GM13976 (cell line): ENCODE measurements around the gene RPL19.

Experiments used
- DNase-seq: peaks from one replicate; pipeline ENCODE4 v3.0.0; 2012; ENCODE audit warnings: low spot score
- in situ Hi-C: fragments of 300-500 bp; cut with MboI; formaldehyde crosslinking; loops from one replicate; pipeline ENCODE4 v1.12.0; 2022; ENCODE audit warnings: low sequenced_read_pairs, mixed read lengths, inconsistent platforms; ENCODE audit not compliant: unreplicated experiment
- TF ChIP-seq, protein P1 (sequence below): IDR thresholded peaks from 2 replicates; pipeline ENCODE4 v1.5.1; 2012; ENCODE audit warnings: borderline replicate concordance, mild to moderate bottlenecking; ENCODE audit not compliant: insufficient read depth; ENCODE audit errors: extremely low read depth, missing control alignments, control extremely low read depth

Gene RPL19

DNA sequence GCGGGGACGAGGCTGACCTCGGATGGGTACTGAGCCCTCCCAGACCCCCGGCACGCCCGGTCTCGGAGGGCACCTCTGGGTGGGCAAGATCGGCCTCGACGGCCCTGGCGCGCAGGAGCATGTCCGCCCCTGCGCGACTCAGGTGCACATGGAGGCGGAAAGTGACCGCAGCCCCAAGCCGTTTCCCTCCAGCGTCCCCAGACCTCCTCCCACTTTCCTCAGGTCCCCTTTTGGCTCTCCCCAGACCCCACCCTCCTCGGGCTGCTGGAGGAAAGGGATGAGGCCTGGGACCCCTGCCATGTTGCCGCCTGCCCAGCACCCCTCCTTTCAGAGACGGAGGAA, 10.0 kb downstream of the RPL19 start:
- in situ Hi-C loops, result no loop called here
- TF ChIP-seq, protein P1, sequence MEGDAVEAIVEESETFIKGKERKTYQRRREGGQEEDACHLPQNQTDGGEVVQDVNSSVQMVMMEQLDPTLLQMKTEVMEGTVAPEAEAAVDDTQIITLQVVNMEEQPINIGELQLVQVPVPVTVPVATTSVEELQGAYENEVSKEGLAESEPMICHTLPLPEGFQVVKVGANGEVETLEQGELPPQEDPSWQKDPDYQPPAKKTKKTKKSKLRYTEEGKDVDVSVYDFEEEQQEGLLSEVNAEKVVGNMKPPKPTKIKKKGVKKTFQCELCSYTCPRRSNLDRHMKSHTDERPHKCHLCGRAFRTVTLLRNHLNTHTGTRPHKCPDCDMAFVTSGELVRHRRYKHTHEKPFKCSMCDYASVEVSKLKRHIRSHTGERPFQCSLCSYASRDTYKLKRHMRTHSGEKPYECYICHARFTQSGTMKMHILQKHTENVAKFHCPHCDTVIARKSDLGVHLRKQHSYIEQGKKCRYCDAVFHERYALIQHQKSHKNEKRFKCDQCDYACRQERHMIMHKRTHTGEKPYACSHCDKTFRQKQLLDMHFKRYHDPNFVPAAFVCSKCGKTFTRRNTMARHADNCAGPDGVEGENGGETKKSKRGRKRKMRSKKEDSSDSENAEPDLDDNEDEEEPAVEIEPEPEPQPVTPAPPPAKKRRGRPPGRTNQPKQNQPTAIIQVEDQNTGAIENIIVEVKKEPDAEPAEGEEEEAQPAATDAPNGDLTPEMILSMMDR, result no peak
- DNase-seq, result no peak

GRCh38 chr17:39212195-39212810, 12.2 kb downstream of the RPL19 start:
- no peak for DNase-seq
- TF ChIP-seq, protein P1, result no peak
- in situ Hi-C loops, result no loop called here

DNA sequence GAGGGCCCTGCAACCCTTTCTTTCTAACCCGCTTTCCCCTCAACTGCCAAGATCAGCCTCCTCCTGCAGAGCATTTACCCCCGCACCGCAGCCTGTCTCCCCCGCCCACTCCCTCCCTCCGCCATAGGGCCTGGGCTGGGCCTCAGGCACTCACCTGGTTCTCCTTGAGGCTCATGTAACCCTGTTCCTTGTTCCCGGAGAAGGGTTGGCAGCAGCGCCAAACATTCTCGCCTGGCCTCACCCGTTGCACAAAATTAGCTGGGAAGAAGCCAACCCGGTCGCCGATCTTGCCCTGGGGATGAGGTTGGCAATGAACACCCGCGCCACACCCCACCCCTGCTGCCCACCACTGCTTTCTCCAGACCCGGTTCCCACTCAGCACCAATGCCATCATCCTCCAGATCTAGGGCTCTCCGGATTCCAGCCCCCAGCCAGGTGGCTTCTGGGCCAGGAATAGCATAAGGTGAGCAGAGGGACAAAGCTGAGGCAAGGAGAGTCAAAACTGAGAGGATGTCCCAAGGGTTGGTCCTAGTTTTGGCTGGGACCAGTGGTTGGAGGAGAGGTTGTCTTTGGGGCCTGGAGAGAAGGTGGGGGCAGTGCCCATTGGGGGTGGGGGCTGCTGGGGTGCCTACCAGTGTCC, 12.9 kb downstream of the RPL19 start:
- TF ChIP-seq, protein P1, result no peak
- in situ Hi-C loops, result no loop called here
- DNase-seq, result no peak

DNA sequence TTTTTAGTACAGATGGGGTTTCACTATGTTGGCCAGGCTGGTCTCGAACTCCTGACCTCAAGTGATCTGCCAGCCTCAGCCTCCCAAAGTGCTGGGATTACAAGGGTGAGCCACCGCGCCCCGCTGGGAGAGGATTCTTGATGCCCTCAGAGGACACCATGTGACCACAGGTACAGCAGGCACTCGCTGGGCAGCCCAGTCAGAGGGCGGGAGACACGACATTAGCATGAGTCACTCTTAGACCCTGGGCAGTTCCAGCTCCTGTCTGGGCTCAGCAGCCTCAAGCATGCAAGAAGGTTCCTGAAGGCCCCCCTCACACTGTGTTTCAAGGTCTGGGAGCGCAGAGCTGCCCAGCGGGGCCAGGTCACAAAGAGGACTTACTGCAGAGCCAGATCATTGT, 13.8 kb downstream of the RPL19 start:
- no peak for DNase-seq
- in situ Hi-C loops, result no loop called here
- TF ChIP-seq, protein P1, result no peak

DNA sequence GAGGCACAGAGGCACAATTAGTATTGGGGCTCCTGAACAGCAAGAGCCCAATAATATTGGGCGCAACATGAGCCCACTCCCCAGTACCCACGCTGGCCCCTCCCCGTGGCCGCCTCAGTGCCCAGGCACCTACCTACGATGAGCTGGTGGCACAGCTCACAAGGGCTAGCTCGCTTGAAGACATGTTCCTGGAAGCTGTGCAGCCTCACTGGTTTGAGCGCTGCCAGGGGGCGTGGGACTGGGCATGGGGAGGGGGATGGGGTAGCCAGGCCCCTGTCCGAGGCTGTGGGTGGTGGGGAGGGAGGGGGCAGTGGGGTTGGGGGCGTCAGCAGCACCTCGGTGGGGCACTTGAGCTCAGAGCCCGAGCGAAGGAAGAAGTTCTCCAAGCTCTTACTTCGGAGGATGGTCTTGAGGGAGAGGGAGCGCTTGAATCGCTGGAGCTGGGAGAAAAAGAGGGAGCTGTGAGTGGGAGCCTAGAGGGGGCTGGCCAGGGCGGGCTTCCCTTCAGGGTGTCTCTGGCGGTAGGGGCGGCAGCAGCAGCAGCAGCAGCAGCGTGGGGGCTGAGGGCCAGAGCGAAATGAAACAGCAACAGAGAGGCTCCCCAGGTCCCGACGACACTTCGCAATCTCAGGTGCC, 17.8 kb downstream of the RPL19 start:
- TF ChIP-seq, protein P1, result no peak
- DNase-seq, result no peak
- in situ Hi-C loops, result no loop called here

GRCh38 chr17:39218906-39219305, 18.8 kb downstream of the RPL19 start:
- in situ Hi-C loops, result no loop called here
- DNase-seq, result no peak
- TF ChIP-seq, protein P1, result no peak
